ENCODE data around the gene USP24.

The USP24 gene

GRCh38 chr1:55215194-55216021 is at the start of gene USP24:
TSS of gene USP24 (minus strand) at chr1:55215364. CDS start at chr1:55215113, 251 bp downstream.
- DNase-seq (ENCODE audit: low spot score), result peak; percentile 87

- no peak for DNase-seq (ENCODE audit: low spot score)
These were observed 47.7 kb upstream of the USP24 start for GRCh38 chr1:55262822-55263221.

- no peak for DNase-seq (ENCODE audit: low spot score)
These were observed 44.9 kb upstream of the USP24 start for GRCh38 chr1:55259911-55260609.

GRCh38 chr1:55257958-55258357 is 42.8 kb upstream of the USP24 start:
- no peak for DNase-seq (ENCODE audit: low spot score)

GRCh38 chr1:55255901-55256300 is 40.7 kb upstream of the USP24 start:
- no peak for DNase-seq (ENCODE audit: low spot score)

- no peak for DNase-seq (ENCODE audit: low spot score)
These were observed 37.9 kb upstream of the USP24 start for GRCh38 chr1:55252942-55253589.

GRCh38 chr1:55250399-55251075 is 35.4 kb upstream of the USP24 start:
- no peak for DNase-seq (ENCODE audit: low spot score)

- DNase-seq (ENCODE audit: low spot score), result no peak
These were observed 34.7 kb upstream of the USP24 start for GRCh38 chr1:55249646-55250398.

- no peak for DNase-seq (ENCODE audit: low spot score)
These were observed 31.7 kb upstream of the USP24 start for GRCh38 chr1:55246896-55247295.

- no peak for DNase-seq (ENCODE audit: low spot score)
These were observed 31.2 kb upstream of the USP24 start for GRCh38 chr1:55246331-55246730.

GRCh38 chr1:55245781-55246180 is 30.6 kb upstream of the USP24 start:
- no peak for DNase-seq (ENCODE audit: low spot score)

- no peak for DNase-seq (ENCODE audit: low spot score)
These were observed 29.4 kb upstream of the USP24 start for GRCh38 chr1:55244476-55245099.

GRCh38 chr1:55243655-55244054 is 28.5 kb upstream of the USP24 start:
- no peak for DNase-seq (ENCODE audit: low spot score)

- no peak for DNase-seq (ENCODE audit: low spot score)
These were observed 24.4 kb upstream of the USP24 start for GRCh38 chr1:55239548-55239947.

- no peak for DNase-seq (ENCODE audit: low spot score)
These were observed 20.6 kb upstream of the USP24 start for GRCh38 chr1:55235722-55236121.

- no peak for DNase-seq (ENCODE audit: low spot score)
These were observed 18.9 kb upstream of the USP24 start for GRCh38 chr1:55234016-55234415.

GRCh38 chr1:55233145-55233777 is 18.1 kb upstream of the USP24 start:
- no peak for DNase-seq (ENCODE audit: low spot score)

- no peak for DNase-seq (ENCODE audit: low spot score)
These were observed 17.4 kb upstream of the USP24 start for GRCh38 chr1:55232448-55233144.

GRCh38 chr1:55231745-55232144 is 16.6 kb upstream of the USP24 start:
- no peak for DNase-seq (ENCODE audit: low spot score)

- no peak for DNase-seq (ENCODE audit: low spot score)
These were observed 15.5 kb upstream of the USP24 start for GRCh38 chr1:55230659-55231058.
